ENCODE data around the gene MAP6D1.

Gene MAP6D1

DNA sequence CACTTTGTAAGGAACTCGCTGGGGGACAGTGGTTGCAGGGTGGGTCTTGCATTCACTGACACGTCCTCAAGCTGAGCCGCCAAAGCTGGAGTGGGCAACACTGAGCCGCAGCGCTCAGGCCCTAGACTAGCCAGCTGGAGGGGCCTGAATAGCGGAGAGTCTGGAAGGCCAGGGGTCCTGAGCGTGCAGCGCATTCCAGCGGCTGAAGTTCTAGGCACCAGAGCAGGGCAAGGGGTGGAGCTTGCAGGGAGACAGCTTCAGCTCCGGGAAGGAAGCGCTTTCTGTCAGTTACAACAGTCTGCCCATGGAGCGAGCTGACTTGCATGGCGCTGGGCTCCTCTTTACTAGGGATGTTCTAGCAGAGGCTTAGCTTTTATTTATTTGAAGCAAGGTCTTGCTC lies 2.7 kb downstream of the MAP6D1 start:
- no peak for DNase-seq

DNA sequence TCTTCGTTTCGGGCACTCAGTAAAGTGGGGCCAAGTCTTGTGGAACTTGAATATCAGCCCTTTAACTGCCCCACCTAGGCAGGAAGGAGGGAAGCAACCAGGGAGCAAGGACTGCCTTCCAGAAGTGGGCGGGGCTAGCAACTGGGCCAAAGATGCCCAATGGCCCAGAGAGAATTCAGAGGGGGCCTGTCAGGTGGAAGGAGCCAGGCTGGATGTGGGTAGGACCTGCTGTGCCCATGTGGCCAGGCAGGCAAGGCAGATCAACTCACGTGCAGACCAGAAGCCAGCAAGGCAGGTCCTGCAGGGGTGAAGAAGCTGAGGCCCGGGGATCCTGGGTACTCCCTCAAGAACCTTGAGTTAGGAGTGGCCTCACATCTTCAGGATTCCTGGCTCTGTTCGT lies 5.5 kb downstream of the MAP6D1 start:
- DNase-seq, result no peak

DNA sequence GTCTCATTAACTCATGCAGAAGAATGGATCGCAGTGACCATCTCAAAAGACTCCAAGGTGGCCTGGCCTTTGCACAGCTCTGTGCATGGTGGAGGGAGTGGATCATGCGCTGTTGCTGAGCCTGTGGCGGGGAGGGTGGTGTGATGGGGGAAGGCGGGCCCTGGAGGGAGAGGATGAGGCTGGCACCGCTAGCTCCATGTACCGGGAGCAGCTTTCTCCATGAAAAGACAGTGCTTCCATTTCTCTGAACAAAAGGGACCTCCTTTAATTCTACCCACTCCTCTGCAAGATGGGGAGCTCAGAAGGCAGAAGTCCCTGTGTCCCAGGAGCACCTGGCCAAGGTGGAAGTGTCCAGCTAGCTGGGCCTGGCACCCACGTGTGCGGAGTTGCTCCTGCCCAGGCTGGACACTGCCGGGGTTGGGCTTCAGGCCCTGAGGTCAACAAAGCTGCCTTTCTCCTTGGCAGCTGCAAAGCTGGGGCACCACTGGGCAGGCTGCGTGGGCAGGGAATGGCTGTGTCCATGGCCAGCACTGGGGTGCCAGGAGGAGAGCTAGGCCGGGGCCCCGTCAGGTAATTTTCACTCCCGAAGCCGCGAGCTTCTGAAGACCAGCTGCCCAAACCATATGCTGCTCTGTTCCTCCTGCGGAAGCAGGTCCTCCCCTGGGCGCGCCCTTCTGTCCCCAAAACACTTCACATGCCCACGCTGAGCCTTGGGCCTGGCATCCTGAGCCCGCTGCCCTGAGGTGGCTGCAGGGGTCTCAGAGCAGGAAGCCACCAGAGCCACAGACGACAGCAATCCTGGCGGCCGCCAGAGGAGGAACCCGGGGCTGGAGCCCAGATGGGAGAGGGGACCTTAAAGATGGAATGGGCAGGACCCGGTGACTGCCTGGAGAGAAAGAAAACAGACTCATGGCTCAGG lies 6.4 kb downstream of the MAP6D1 start:
- DNase-seq, result no peak

DNA sequence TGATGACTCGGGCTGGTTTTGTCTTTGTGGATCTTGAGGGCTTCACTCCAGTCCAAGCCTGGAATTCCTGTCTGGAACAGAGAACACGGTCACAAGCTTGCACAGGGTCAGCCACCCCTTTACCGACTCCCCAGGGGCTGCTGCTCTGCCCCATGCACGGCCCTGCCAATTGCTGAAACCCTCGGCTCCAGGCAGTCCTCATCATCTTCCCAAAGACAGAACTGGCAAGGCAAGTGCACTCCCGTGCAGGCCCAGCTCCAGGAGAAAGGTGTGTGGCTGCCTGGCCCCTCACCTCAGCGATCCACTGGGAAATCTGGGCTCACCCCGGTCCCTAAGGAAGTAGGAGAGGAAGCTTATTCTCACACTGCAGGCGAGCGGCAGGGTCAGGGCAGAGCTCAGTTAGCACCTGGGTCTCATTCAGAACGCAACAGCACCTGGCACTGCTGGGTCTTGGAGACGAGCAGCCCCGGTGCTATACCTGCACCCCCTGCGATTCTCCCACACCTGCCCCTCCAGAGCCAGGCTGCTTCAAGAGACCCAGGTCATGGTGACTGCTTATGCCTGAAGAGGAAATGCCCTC lies 7.2 kb downstream of the MAP6D1 start:
- DNase-seq, result no peak

DNA sequence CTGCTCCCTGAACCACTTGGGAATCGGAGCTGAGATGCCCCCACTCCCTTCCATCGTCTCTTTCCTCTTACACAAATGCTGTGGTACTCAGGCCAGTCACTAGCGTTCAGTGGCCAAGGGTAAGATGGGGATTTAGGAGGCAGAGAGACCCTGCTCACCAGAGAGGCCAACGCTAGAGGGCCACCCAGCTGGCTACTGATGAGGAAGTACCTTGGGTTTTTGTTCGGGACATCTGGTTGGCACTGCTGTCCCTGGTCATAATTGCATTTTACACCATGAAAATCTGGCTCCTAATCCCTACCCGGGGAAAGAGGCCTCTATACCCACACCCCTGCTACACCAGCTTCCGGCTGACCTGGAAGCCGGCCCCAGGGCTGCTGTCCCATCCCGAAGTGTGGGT lies 7.7 kb downstream of the MAP6D1 start:
- DNase-seq, result no peak

DNA sequence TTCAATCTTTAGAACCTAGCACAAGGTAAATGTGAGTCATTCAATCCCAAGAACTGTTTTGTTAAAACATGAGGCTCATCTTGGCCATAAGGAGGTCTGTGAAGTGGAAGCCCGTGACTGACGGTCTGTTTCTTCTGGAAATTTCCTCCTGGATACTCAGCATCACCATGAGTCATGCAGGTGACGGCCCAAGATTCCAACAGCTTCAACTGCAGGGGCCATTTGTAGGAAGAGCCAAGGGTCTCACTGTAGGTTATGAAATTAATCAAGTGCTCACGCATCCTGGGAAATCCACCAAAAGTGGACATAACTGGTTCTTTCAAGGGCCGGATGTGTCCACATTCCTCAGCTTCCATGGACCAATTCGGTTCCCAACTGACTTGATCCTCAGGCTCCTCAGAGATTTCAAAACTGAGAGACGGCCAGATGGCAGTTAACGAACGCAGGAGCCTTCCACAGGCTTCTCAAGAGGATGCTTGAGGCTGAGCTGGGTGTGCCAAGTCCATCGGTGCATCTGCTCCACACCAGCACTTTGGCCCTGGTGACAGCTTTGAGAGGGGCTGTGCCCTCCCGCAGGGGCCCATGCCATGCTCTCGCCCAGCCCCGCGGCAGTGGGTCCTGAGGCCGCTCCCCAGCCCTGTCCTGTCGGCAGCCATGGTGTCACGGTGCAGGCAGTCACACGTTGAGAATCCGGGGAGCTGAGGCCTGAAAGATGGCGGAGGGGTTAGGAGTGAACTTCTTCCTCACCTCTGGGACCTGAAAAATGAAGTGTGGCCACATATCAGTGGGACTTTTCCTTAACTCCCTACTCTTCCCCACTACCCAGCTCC lies 8.5 kb downstream of the MAP6D1 start:
- no peak for DNase-seq

DNA sequence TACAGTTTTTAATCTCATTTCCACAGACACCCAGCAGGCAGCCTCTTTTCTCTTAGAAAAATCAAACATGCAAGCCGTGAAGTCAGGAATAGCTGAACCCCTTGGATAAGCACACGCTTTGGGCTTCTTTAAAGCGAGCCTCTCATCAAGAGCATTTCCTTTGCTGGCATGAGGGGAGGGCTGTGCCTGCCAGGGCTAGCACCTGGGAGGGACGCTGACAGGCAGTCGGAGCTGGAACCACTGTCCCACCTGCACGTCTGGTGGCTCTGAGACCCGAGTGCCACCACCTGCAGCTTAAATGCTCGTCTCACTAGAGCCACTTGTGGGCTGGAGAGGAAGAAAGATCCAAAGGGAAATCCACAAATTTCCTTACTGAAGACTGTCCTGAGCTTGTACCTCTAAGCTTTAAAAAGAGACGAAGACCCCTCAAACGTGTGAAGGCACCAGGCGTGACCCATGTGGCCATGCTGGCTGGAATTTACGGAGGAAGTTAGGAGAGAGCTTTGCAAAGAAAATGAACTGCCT lies 9.4 kb downstream of the MAP6D1 start:
- DNase-seq, result no peak

DNA sequence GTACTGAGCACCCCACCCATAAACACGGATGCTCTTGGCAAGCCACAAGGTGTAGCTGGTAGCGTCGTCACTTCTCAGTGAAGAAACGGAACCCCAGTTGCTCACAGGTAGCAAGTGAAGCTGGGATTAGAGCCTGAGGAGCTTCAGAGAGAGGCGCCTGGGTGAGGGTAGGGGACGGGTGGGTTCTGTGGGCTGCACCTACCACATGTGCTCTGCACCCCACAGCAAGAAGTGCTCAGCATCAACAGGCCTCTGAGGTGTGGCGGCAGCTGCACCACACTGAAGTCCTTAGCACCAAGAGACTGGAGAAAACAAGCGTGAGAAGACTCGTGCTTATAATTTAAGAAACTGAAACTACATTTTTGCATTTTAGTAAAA lies 9.8 kb downstream of the MAP6D1 start:
- DNase-seq, result no peak

DNA sequence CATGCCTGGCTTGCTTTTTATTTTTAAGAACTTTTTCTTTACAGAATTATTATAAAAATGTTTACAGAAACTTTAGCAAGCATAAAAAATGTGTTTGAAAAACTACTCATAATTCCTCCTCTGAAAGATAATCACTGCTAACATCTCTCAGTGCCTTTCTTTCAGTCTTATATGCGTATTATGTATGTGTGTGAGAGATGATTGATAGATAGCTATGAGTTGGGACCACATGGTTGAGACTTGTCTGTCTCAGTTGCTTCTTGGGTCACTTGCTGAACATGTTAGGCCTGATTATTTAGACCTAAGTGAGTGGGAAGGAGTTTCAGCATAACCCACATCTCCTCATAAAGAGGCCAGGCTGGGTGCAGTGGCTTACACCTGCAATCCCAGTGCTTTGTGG lies 11.1 kb downstream of the MAP6D1 start:
- no peak for DNase-seq

DNA sequence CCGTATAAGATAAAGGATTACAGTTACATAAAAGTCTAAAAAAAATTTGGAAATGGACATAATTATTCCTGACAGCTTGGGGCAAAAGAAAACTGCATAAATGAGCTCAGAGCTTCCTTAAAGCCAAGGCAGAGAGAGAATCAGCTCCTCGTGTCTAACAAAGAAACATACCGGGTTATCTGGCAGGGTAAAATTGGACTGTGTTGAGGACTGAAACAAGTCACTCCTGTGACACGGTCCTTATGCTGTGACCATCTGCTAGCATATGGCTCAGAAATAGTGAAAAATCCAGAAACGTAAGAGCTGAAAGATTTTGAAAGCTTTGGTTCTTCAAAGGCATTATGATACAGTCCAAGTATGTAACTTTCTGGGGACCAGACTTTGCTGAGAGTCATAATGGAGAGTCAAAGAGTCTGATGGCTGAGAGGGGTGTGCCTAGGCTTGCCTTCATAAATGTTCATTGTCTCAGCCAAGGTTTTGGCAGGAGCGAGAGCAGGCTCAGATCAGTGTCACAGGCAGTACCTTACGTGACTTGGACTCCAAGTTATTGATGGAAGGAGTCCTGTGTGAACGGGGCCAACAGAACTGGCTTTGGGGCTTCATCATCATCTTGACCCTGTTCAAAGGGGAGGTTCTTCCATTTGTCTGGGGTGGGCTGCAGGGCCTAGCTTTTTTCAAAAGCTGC lies 12.5 kb downstream of the MAP6D1 start:
- no peak for DNase-seq

DNA sequence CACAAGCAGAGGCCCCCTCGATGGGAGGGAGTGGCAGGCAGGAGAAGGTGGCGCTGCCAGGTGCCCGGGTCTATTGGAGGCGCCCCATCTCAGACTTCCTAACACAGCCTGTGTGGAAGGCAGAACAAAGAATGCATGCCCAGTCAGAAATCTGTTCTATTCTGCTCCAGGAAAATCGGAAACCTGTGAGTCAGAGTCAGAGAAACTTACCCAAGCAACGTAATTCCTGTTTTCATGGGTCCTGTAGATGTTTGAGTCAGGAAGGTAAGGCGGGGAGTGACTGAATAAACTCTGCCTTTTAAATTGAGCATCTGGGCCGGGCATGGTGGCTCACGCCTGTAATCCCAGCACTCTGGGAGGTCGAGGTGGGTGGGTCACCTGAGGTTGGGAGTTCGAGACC lies 13.7 kb downstream of the MAP6D1 start:
- DNase-seq, result no peak

DNA sequence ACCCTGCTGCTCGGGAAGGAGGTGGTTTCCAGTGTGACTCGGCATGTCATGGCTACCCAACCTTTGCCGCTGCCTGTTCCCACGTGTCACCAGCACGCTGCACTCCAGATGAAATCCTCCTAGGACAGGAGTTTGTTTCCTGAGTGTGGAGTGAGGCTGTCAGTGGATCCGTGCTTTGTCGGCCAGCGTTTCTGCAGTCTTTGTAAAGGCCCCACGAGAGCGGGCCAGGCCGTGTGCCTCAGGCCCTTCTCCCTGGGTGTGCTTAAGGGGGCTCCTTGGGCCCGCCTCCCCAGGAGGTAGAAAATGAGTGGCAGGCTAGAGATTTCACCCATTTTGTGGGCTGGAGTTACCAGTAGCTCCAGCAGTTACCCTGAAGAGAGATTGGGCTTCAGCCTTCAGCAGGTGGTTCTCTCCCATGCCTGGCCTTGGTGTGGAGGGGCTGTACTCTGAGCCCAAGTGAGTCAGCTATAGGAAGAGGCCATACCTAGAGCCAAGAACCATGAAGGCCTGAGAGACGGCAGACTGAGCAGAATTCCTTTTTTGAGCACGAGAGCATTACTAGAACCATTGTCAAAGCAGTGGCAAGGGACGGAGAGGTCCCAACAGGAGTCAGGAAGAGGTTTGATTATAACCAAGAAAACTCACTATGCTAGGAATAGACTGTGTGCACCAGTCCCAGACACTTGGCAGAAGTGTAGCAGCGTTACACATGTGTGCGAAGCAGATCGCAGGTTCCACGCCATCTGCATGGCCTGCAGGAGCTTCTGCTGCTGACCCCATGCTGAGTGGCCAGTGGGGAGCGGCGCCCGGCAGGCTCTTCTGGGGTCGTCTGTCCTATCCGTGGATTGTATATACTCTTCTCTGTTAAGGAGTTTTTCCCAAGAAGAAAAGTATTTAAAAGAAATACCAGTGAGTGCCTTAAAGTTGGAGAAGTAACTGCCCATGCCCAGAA lies 14.5 kb downstream of the MAP6D1 start:
- DNase-seq, result no peak

DNA sequence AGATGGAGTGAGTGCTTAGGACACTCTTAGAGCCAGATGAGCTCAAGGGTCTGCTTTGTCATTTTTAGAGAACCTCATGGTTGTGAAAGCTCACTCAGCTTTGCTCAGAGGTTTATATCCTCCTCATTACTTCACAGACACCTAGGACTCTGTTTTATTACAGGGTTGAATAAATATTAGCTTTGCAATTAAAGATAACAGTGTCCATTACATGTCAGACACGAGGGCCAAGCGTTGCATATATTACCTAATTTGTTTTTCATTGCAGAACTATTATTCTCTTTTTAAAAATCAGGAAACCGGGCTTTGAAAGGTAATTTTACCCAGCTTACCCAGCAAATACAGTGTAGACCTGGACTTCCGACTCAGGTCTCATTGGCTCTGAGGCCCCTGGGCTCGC lies 16.1 kb downstream of the MAP6D1 start:
- peak; percentile 77 for DNase-seq

DNA sequence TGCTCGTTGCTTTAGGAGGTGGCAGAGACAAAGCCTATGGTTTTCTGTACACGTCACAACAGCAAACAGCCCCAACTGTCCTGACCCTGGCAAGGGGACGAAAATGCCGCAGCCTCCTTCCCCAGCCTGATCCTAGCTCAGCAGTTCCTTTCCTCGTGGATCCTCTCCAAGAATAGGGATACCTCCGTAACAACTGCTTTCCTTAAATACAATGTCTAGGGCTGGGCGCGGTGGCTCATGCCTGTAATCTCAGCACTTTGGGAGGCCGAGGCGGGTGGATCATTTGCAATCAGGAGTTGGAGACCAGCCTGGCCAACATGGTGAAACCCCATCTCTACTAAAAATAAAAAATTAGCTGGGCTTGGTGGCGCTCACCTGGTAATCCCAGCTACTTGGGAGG lies 17.0 kb downstream of the MAP6D1 start:
- DNase-seq, result no peak

DNA sequence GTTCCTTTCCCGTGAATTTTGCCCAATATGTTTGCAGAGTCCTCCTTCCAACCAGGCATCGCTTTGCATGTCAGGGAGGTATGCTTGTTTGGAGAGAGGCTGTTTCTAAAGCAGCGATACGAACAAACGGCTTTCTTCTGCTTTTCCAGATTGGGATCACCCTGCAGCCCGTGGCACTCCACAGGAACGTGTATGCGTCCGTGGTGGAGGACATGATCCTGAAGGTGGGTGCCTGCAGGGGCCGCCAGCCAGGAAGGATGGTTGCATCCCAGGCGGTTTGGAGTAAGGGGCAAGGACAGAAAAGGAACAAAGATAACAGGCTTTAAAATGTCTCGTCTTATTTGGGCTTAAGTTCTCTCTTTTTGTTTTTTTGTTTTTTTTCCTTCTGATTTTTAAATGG lies 17.5 kb downstream of the MAP6D1 start:
- no peak for DNase-seq

DNA sequence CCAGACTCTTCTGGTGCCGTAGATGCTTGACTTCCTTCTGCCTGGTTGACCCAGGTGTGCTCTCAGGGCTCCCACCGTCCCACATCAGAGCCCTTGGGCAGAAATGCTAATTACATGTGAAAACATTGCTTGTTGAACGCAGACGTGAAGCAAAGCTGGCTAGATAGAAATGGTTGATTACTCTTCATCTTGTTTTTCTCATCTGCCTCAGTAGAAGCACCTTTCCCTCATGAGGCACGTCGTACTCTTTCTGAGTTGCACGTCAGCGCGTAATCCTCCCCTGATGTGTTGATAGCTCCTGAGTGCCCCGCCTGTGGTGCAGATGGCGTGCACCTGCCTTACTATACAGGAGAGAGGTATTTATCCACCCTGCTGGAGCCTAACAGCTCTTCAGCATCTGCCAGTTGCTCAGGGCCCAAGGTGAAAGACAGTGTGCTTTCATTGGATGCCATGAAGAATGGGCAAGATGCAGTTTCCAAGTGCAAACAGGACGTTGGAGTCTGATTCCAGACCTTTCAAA lies 18.1 kb downstream of the MAP6D1 start:
- no peak for DNase-seq

DNA sequence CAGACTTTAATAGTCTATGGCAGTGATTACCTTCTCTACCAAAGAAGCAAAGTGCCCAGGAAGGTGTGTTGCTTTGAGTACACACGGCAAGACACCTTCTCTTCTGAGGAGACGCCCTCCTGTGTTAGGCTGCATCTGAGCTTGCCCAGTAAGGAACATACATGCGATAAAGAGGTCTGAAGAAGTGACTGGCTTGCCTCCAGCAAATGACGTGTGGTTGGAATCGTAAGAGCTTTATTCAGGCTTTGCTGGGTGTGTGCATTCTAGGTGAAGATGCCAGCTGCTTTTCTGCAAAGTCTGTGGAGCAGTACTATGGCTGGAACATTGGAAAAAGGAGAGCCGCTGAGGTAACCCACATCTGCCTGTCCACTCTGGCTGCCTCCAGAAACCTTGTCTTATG lies 22.4 kb downstream of the MAP6D1 start:
- peak; percentile 11 for DNase-seq

DNA sequence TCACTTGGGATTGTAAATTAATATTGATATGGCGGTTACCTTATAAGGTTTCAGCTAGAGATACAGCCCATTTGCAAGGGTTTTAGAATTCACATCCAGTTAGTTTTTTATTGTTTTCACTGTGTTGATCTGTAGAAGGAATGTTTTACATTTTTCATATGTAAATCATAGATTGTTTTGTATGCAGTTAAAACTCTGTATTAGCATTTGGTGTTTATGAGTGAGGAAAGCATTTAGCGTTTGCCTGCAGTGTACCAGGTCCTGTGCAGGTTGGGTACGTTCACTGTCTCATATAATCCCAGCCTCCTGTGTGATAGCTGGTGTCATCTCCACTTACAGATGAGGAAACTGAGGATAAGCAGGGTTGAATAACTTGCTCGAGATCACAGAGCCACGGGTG lies 23.8 kb downstream of the MAP6D1 start:
- DNase-seq, result no peak

DNA sequence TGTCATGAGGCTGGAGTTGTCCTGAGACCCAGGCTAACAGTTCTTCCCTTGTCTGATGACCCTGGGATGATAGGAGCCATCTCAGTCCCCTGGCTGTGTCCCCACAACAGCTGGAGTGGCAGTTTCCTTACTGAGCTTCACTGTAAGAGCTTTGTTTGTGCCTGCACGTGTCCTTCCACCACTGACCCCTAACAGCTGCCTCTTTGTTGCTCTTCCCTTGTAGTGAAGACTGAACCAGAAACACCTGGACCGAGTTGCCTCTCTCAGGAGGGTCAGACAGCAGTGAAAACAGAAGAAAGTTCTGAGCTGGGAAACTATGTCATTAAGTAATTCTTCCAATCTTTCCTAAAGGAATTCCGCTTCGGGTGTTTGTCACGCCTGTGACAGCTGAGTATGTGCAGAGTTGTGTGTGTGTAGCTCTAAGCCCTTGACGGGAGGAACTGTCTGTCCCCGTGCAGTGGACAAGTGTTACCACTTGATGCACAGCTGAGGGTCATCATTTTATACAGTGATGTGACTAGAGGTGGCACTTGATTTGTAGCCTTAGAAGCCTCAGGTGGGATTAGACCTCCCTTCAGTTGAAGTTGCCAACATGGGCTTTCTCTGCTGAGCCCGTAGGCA lies 25.0 kb downstream of the MAP6D1 start:
- no peak for DNase-seq

DNA sequence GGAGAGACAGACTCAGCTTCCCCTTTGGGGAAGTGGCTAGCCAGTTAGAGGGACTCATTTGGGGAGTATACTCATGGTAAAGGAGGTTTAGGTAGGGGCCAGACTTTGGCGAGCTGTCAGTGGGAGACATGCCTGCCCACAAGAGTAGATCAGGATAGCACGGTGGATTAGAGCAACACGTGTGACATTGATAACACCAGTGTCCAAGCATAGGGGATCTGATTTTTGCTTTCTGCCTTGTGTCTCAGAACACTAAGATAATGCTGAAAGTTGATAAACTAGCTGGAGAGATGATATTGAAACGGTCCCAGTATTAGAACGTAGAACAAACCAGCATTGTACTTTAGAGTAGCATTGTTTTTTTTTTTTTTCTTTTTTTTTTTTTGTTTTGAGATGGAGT lies 25.9 kb downstream of the MAP6D1 start:
- no peak for DNase-seq

DNA sequence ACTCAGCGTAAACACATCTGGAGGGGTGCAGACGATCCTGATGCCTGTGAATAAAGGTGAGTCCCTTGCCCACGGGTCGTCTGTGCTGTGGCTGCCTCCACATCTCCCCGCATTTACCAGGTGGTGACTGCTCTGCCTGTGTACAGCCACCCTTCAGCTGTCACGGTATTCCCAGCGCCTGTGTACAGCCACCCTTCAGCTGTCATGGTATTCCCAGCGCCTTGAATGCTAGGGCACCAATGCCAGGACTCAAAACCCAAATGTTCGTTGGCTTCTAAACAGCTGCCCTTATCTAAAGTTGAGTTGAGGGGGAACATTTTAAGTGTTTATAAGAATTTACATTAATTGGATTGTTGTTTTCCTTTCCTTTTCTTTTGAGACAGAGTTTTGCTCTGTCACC lies 27.4 kb downstream of the MAP6D1 start:
- DNase-seq, result no peak
